HG03097 (cell line): Measurements from ENCODE around the gene PRSS50.

Source experiments
- ATAC-seq: cut with Tn5 transposase; IDR thresholded peaks from one replicate; pipeline ENCODE4 v1.9.1; 2021; ENCODE audit not compliant: unreplicated experiment, low FRiP score

Gene PRSS50

GRCh38 chr3:46671541-46672348 is 45.9 kb downstream of the PRSS50 start:
- ATAC-seq, result no peak

DNA sequence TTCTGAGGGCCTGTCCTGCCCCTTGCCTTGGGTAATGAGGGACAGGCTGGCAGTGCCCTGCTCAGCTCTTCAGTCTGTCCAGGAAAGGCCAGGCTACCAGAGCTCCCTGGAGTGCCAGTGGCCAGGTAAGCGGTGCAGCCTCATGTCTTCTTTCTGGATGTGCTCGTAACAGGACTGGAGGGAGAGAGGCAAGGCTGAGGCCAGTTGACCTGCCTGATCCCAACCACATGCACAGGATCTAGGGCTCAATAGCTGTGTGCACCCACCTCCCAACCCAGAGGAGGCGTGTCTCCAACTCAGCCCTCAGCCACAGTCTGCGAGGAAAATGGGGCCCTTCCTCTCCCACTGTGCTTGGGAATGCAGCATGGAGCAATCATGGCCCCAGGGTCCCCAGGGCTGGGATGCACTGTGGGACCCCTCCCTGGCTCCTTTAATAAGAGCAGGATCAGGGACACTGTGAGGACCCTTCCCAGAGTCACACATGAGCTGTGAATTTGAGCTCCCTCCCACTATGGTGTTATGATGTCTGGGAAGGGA is 46.7 kb downstream of the PRSS50 start:
- ATAC-seq, result no peak

GRCh38 chr3:46670000-46670890 is 47.4 kb downstream of the PRSS50 start:
- no peak for ATAC-seq

DNA sequence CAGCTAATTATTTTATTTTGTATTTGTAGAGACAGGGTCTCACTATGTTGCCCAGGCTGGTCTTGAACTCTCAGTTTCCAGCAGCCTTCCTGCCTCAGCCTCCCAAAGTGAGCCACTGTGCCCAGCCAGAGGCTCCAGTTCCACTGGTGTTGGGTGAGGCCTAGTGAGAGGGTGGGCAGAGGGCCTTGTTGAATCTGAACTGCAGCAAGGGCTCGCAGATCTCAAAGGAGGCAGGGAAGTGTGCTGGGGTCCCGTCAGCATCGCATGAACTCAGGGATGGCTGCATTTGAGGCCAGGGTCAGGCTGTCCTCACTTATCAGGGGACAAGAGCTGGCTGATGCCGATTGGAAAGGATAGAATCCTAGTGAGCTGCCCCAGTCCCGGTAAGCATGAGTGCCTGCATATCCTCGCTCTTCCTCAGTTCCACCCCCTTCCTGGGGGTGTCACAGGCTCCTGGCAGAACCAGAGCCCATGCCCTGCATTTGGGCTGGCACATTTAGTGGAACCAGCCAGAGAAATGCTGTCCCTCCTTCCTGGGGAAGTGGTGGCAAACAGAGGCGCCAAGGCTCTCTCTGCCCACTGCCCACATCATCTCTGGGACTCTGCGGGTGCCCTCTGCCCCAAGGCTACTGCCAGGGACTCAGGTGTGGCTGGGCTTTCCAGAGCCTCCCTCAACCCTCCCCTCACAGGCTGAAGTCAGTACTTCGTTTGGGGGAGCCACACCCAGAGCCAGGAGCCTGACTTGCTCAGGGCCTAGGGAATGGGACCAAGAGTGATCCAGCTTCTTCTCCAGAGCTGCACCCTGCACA is 48.3 kb downstream of the PRSS50 start:
- ATAC-seq, result no peak

- ATAC-seq, result no peak
Observed at GRCh38 chr3:46668591-46668990, 49.1 kb downstream of the PRSS50 start.

DNA sequence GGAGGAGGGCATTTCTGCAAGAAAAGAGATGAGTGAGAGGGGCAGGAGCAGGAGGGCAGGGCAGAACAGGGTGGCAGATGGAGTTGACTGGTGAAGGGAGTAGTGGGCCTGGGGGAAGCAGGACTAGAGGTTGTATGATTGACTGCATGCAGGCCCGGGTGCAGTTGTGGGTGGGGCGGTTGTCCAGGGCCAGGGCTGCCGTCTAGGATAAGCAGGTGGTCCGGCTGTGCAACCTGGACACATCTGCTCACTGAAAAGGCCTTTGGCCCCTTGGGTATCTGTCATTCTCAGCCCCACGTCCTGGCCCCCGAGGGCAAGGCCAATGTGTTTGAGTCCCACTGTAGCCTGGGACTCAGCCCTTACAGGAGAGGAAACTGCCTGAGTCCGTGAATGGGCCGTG is 49.6 kb downstream of the PRSS50 start:
- ATAC-seq, result no peak

GRCh38 chr3:46667657-46668056 is 50.0 kb downstream of the PRSS50 start:
- no peak for ATAC-seq

DNA sequence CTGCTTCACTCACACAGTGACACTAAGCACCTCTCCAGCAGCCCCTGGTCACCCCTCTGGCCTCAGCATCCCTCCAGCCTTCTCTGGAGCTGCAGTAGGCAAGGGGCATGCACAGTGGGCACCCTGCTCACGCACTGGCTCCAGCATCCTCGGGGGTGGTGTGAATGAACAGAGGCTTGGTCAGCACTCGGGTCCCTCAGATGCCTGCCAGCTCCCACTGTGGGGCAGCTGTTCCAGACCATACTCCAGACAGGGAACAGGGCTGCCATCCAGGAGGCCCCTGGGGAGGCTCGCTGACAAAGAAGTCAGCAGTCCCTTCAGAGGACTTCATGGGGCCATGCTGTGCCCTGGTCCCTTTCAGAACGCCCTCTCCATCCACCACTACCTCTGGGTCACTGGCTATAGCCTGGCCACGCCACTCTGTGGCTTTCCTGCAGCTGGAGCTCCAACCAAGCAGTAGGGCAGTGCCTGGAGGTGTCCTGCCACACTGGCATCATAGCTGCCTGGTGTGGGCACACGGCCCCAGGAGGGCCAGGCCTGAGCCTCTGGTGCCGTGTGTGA is 50.5 kb downstream of the PRSS50 start:
- ATAC-seq, result no peak

DNA sequence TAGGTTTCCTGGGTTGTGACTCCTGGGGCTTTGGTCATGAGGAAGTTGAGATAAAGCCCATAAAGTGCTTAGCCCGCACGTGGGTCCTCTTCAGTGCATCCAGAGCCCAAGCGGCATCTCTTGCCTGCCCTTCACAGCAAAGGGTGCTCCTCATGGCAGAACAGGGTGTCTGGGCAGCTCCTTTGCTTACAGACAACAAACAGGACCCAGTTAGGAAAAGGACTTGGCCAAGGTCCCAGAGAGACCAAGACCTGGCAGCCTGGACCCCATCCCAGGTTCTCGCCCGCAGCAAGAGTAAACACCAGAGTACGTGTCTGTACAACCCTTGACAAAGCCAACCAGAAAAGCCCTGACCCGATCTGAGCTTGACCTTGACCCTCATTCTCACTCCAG is 51.2 kb downstream of the PRSS50 start:
- no peak for ATAC-seq

GRCh38 chr3:46665763-46666452 is 51.8 kb downstream of the PRSS50 start:
- ATAC-seq, result no peak

GRCh38 chr3:46664971-46665762 is 52.5 kb downstream of the PRSS50 start:
- no peak for ATAC-seq

- no peak for ATAC-seq
Observed at GRCh38 chr3:46664188-46664970, 53.3 kb downstream of the PRSS50 start.

GRCh38 chr3:46663591-46664135 is 54.0 kb downstream of the PRSS50 start:
- ATAC-seq, result no peak

- no peak for ATAC-seq
Observed at GRCh38 chr3:46662771-46663551, 54.7 kb downstream of the PRSS50 start.
